Pancreas (tissue), 10 donors: ENCODE measurements around the gene HS3ST6. TPM values are rescaled to one million over a fixed set of nuclear protein-coding genes. Genes with fewer than 3 reads are reported as not detected.
A peak's percentile ranks its signal among the peaks of the same experiment; 100 is the strongest.
"Not testable (repeated sequence)": the region's sequence is repeated elsewhere in the genome, so short reads cannot be mapped to it uniquely, and the experiment has no call there.

Experiments used
- ATAC-seq, 4 donors: fragments of 200-7000 bp; cut with Tn5 transposase; one replicate each; pipeline versions ENCODE4 v1.8.0 to v1.9.1; 2020; ENCODE audit warnings: mild to moderate bottlenecking in 4 of 4, moderate library complexity in 4 of 4
- DNase-seq, 6 donors: peaks; one replicate each; pipeline ENCODE4 v3.0.0-alpha.2; 2020
- FAIRE-seq: peaks from 2 replicates; lab custom pipeline; 2012; peaks lifted over from hg19 to GRCh38; lab: Jason Lieb, UNC
- H3K27ac ChIP-seq, 4 donors: fragments of 200-600 bp; sonication (generic); 1 replicate in 3 of 4; 2 replicates in 1 of 4; pipeline versions ENCODE4 v1.5.0 to v1.8.0; 2020
- H3K27me3 ChIP-seq, 4 donors: fragments of 200-600 bp; one replicate each; pipeline ENCODE4 v1.8.0; 2021
- H3K36me3 ChIP-seq, 3 donors: fragments of 200-600 bp; sonication (generic) in 1 of 3; one replicate each; pipeline versions ENCODE4 v1.5.0 to v1.8.0; 2020 to 2021
- H3K4me1 ChIP-seq, 3 donors: fragments of 200-600 bp; one replicate each; pipeline ENCODE4 v1.8.0; 2021
- H3K4me3 ChIP-seq, 4 donors: fragments of 200-600 bp; sonication (generic) in 2 of 4; one replicate each; pipeline versions ENCODE4 v1.5.0 to v1.8.0; 2020 to 2021
- H3K9me3 ChIP-seq, 4 donors: fragments of 200-600 bp; one replicate each; pipeline ENCODE4 v1.8.0; 2021
- WGBS, 2 donors: extraction: QIAGEN DNeasy Blood & Tissue Kit; methylation state at CpG; one replicate each; pipeline ENCODE4 v1.1.7; 2013; 5-methylcytosine and 5-hydroxymethylcytosine counted together
- intact Hi-C, 3 donors: fragments of 100-400 bp; cut with DNase I; formaldehyde crosslinking; loops; one replicate each; pipeline versions ENCODE4 v1.11.1 to v1.14.2; 2022
- polyA plus RNA-seq, 2 donors: library from polyadenylated mRNA; stranded (reverse); fragments of 200-250 nt; gene quantifications; one replicate each; pipeline ENCODE4 v1.2.3, GENCODE V29; 2013
- total RNA-seq, 6 donors: library from RNA; stranded (reverse); fragmentation: NEBNext Ultra II Directional in 4 of 6; extraction: Animal tissue kit (Norgen Biotek cat#: 25700) in 4 of 6; gene quantifications; one replicate each; pipeline versions ENCODE4 v1.2.1 to v1.2.4, GENCODE V29; 2021 to 2023
- TF ChIP-seq, protein P1 (sequence below), 4 donors: fragments of 200-600 bp; sonication (generic) in 3 of 4; IDR thresholded peaks; one replicate each; pipeline versions ENCODE4 v1.5.0 to v1.8.0; 2021; ENCODE audit warnings: antibody characterized with exemption in 4 of 4
- donor health status: healthy with polysubstance abuse.
- donor health status: DM: no; HTN: no; CAD: no; lungs with moderate emphysema.
- donor health status: DM: no; HTN: no; CAD: no.
- donor health status: control.
- donor health status: control.
- donor health status: Bipolar disorder and iron deficiency.
- donor health status: DM: yes; HTN: yes; CAD: no.
- donor health status: DM: no; HTN: no; CAD: no.
- donor health status: DM: no; HTN: no; CAD: no.
- donor health status: DM: yes; HTN: yes; CAD: no.

Gene HS3ST6
- total and polyA plus RNA-seq, 8 donors: 0.11 TPM; not detected in 7

DNA sequence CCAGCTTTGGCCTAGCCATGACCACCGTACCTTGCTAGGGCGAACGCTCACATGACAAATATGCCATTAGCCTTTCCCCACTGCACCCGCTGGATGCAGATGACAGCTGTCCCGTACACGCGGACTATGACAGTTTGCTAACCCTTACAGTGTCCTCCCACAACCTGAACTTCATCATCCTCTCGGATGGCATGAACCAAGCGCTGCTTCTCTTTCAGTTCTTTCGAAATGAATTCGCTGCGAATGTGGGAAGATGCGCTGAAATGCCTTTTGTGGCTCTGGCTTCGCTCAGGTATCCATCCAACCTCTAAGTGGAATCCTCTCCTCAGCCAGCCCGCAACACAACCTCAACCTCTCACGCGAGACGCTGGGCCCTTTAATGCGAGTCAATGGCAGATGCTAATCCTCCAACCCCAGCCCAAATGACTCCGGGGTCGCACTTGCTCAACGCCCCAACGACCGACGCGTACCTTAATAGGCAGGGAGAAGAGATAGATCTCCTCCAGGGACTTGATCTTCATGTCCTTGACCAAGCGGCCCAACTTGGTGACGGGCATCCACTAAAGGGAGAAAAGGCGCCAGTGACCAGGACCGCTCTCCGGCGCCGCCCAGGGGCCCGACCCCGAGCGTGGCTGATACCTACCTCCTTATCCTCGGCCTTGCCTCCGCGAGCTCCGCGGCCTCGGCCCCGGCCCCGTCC lies 45.7 kb upstream of the HS3ST6 start:
- Histone ChIP-seq H3K36me3 (peaks cover 0 to 20% (median 10%) of the 10 kb centered on the region in 3 donors), H3K4me3 (peak overlapping the region; percentile 74 to 96 (median 88)), H3K27ac (peak overlapping the region; percentile 89 to 96 (median 92)), H3K4me1 (peaks cover 0 to 22% (median 20%) of the 10 kb centered on the region in 3 donors), H3K27me3 (no peaks in the 10 kb centered on the region), H3K9me3 (no peaks in the 10 kb centered on the region)
- DNase-seq (peak in 1 of 6 donors; percentile 76), FAIRE-seq (no peak), ATAC-seq (peak in 3 of 4 donors; percentile 30 to 46 (median 30))
- TF ChIP-seq, protein P1, sequence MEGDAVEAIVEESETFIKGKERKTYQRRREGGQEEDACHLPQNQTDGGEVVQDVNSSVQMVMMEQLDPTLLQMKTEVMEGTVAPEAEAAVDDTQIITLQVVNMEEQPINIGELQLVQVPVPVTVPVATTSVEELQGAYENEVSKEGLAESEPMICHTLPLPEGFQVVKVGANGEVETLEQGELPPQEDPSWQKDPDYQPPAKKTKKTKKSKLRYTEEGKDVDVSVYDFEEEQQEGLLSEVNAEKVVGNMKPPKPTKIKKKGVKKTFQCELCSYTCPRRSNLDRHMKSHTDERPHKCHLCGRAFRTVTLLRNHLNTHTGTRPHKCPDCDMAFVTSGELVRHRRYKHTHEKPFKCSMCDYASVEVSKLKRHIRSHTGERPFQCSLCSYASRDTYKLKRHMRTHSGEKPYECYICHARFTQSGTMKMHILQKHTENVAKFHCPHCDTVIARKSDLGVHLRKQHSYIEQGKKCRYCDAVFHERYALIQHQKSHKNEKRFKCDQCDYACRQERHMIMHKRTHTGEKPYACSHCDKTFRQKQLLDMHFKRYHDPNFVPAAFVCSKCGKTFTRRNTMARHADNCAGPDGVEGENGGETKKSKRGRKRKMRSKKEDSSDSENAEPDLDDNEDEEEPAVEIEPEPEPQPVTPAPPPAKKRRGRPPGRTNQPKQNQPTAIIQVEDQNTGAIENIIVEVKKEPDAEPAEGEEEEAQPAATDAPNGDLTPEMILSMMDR (IDR thresholded peaks at IDR 0.05): no peak
- 8 to 10% methylated on average over 40 to 44 of the region's 44 CpGs for WGBS, 2 donors
- intact Hi-C loops: no loop called here

DNA sequence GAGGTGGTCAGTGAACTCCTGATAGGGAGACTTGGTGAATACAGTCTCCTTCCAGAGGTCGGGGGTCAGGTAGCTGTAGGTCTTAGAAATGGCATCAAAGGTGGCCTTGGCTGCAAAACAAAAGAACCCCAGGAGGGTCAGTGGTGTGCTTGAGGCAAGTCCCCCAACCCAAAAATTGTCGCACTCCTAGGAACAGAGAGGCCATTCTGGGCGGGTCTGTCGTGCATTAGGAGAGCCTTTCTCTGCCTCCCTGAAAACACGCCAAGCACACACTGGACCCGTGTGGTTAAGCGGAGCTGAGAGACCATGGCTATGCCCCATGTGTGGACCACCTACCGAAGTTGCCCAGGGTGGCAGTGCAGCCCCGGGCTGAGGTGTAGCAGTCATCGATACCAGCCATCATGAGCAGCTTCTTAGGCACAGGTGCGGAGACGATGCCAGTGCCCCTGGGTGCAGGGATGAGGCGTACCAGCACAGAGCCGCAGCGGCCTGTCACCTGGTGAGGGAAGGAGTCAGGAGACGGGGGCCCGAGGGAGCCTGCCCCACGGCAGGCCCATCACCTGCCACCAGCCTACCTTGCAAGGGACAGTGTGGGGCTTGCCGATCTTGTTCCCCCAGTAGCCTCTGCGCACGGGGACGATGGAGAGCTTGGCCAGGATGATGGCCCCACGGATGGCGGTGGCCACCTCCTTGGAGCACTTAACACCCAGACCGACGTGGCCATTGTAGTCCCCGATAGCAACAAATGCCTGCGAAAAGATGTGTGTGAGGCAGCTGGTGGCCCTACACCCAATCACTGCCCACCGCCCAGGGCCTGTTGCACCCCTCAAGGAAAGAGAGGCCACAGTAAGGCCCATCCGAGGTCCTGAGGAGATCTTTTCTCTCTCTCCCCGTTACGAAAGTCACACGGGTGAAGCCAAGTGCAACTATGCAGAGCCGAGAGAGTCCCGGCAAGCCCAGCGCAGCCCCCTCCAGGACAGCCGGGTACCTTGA lies 44.2 kb upstream of the HS3ST6 start:
- H3K9me3 ChIP-seq, H3K27ac ChIP-seq, ATAC-seq, intact Hi-C loops, FAIRE-seq, H3K27me3 ChIP-seq: not testable (repeated sequence)
- Histone ChIP-seq H3K4me1 (peaks cover 0 to 25% (median 20%) of the 10 kb centered on the region in 3 donors), H3K36me3 (peaks cover 0 to 20% (median 10%) of the 10 kb centered on the region in 3 donors), H3K4me3 (peak overlapping the region in 3 of 4 donors; percentile 80 to 96 (median 95))
- 81 to 82% methylated on average over 33 to 37 of the region's 37 CpGs for WGBS, 2 donors
- peak in 2 of 6 donors; percentile 44 to 77 for DNase-seq

DNA sequence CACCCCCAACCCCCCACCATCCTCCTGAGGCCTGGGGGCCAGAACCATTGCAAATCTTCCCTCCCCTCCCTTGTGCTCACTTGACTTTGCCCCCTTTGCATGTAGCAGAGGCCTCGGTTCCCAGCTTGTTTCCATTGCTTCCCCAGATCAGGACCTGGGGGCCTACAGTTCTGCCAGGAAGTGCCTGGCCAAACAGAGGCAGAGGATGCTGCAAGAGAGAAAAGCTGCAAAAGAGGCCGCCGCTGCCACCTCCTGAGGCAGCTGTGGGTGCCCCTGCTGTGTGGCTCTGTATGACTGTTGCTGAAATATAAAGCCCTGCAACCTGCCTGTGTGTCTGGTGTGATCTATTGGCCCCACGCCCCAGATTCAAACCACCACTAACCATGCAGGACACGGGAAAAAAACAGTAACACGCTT lies 43.4 kb upstream of the HS3ST6 start:
- ATAC-seq (no peak), DNase-seq (peak in 2 of 6 donors; percentile 43 to 45), FAIRE-seq (no peak)
- TF ChIP-seq, protein P1 (IDR thresholded peaks at IDR 0.05): no peak
- intact Hi-C loops: no loop called here
- Histone ChIP-seq H3K4me1 (peaks cover 0 to 25% (median 20%) of the 10 kb centered on the region in 3 donors), H3K27me3 (no peaks in the 10 kb centered on the region), H3K4me3 (no peak overlapping the region), H3K9me3 (no peaks in the 10 kb centered on the region), H3K36me3 (peaks cover 0 to 20% (median 10%) of the 10 kb centered on the region in 3 donors), H3K27ac (no peak overlapping the region)
- WGBS, 2 donors: 61% methylated on average over 6 of the region's 6 CpGs

DNA sequence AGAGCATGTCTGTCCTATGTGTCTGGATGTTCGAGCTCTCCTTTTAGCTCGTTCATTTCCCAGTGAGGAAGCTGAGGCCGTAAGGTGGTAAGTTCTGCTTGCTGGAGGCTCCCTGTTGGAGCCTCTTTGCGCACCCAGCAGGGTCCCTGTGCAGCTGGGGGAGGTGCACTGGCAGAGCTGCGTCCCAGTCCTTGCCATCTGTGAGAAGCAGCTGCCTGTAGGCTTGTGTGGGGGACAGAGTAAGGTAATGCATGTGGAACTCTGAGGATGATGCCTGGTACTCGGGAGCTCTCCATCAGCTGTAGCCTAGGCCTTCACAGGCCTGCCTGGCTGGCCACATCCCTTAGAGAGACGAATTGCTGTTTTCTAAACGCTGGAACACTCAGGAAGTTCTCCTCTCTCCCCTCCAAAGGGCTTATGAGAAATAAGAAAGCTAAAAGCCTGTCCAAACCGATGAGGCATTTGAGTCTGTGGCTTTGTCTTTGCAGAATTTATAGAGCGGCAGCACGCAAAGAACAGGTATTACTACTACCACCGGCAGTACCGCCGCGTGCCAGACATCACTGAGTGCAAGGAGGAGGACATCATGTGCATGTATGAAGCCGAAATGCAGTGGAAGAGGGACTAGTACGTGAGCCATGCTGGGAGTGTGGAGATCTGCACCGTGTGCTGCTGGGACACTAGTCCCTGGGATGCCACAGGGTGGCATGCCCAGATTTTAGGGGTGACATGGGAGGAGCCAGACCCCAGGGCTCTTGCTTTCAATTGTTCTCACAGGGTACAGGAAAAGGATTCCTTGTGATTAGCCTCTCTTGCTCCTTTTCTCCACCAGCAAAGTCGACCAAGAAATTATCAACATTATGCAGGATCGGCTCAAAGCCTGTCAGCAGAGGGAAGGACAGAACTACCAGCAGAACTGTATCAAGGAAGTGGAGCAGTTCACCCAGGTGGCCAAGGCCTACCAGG lies 42.7 kb upstream of the HS3ST6 start:
- H3K27me3 ChIP-seq: no peaks in the 10 kb centered on the region
- WGBS, 2 donors: 43 to 45% methylated on average over 20 of the region's 20 CpGs
- H3K9me3 ChIP-seq: no peaks in the 10 kb centered on the region
- H3K36me3 ChIP-seq: peaks cover 0 to 20% (median 10%) of the 10 kb centered on the region in 3 donors
- H3K4me3 ChIP-seq: peak overlapping the region in 3 of 4 donors; percentile 32 to 84 (median 72)
- H3K27ac ChIP-seq: no peak overlapping the region
- intact Hi-C loops: no loop called here
- H3K4me1 ChIP-seq: peaks cover 0 to 23% (median 20%) of the 10 kb centered on the region in 3 donors
- no peak for ATAC-seq
- DNase-seq: peak in 2 of 6 donors; percentile 24 to 55
- FAIRE-seq: no peak
- TF ChIP-seq, protein P1 (IDR thresholded peaks at IDR 0.05): no peak
